LNCAP (cell line): Measurements from ENCODE around the gene AMBP.

Experiments
- TF ChIP-seq, protein P1 (sequence below): fragments of 450-650 bp; IDR thresholded peaks from 2 replicates; pipeline ENCODE4 v1.5.1; 2017; ENCODE audit warnings: mild to moderate bottlenecking

The AMBP gene

GRCh38 chr9:114059047-114059803 lies 18.9 kb downstream of the AMBP start:
- TF ChIP-seq, protein P1, sequence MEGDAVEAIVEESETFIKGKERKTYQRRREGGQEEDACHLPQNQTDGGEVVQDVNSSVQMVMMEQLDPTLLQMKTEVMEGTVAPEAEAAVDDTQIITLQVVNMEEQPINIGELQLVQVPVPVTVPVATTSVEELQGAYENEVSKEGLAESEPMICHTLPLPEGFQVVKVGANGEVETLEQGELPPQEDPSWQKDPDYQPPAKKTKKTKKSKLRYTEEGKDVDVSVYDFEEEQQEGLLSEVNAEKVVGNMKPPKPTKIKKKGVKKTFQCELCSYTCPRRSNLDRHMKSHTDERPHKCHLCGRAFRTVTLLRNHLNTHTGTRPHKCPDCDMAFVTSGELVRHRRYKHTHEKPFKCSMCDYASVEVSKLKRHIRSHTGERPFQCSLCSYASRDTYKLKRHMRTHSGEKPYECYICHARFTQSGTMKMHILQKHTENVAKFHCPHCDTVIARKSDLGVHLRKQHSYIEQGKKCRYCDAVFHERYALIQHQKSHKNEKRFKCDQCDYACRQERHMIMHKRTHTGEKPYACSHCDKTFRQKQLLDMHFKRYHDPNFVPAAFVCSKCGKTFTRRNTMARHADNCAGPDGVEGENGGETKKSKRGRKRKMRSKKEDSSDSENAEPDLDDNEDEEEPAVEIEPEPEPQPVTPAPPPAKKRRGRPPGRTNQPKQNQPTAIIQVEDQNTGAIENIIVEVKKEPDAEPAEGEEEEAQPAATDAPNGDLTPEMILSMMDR: no peak

- TF ChIP-seq, protein P1: no peak
These were observed 19.4 kb downstream of the AMBP start for GRCh38 chr9:114058688-114059046.

GRCh38 chr9:114057161-114057885 lies 20.8 kb downstream of the AMBP start:
- TF ChIP-seq, protein P1: no peak

GRCh38 chr9:114056527-114056926 lies 21.6 kb downstream of the AMBP start:
- TF ChIP-seq, protein P1: no peak

DNA sequence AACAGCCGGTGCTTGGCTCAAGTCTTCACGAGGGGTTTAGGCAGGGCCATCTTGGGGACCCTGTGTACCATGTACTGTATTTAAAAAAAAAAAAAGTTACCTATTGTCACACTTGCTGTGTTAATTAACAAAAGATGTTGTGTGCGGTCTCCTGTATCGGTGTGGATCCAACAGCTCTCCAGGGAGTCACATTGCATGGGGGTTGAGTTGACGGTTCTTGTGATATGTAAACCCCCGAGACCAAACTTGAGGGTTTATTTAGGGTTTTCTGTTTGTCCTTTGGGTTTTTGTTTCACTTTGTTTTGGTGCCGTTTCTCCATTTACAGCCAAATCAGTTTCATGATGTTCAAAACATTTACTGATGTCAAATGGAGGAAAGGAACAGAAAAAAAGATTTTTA lies 22.2 kb downstream of the AMBP start:
- TF ChIP-seq, protein P1: no peak

DNA sequence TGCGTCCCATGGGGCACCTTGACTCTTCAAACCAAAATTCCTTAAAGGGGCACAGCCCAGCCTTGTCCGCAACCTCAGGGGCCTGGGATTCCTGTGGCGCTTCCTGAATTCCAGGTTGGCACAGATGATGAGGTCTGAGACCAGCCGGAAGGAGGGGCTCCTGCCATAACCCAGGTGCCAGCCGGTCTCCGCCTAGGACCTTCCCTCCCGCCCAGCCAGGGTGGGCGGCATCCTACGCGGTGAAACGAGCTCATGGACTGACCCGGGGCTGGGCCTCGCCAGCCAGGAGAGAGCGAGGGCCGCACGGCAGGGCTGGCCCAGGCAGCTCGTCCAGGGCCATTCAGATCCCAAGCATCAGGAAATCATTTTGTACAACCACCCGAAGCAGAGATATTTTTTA lies 23.0 kb downstream of the AMBP start:
- TF ChIP-seq, protein P1: no peak

DNA sequence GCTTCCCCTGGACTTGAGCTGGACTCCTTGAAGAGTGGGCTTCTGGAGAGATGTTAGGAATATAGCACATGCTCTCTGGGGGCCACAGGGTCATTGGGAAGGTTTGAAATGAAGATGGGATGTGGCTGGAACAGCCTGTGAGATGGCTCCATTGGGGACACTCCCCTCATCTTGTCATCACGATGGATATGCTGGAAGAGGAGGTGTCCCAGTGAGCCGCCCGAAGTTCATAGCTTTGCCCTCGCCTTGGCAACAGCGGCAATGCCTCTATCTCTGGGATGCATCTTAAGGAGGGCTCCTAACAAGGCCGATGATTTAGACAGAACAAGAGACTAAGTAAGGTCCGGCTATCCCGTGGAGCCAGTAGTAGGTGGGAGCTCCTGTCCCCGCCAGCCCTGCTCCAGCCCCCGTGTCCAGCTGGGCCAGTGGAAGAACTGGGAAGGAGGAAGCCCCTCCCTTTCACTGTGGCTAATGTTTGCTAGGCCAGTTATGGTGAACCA lies 23.9 kb downstream of the AMBP start:
- TF ChIP-seq, protein P1: no peak
